Chondrocyte (in vitro differentiated cells): Measurements from ENCODE around the gene ATOH7. TPM values are rescaled to one million over a fixed set of nuclear protein-coding genes. Genes with fewer than 3 reads are reported as not detected.

ENCODE experiments used
- DNase-seq: peaks from one replicate; pipeline ENCODE4 v3.0.0; 2021; ENCODE audit warnings: mixed read lengths, low spot score
- H3K27ac Mint-ChIP-seq: one replicate; pipeline ENCODE4 v1.8.0; 2021; ENCODE audit warnings: mild to moderate bottlenecking, moderate library complexity, mixed read lengths; ENCODE audit not compliant: unreplicated experiment
- H3K27me3 Mint-ChIP-seq: 2 replicates; pipeline ENCODE4 v1.8.0; 2021; ENCODE audit warnings: low read depth, mixed read lengths
- H3K36me3 Mint-ChIP-seq: 2 replicates; pipeline ENCODE4 v1.8.0; 2021; ENCODE audit warnings: low read depth, mixed read lengths
- H3K4me1 Mint-ChIP-seq: 2 replicates; pipeline ENCODE4 v1.8.0; 2021; ENCODE audit warnings: low read depth, mild to moderate bottlenecking, mixed read lengths
- H3K4me3 Mint-ChIP-seq: one replicate; pipeline ENCODE4 v1.8.0; 2021; ENCODE audit warnings: mild to moderate bottlenecking, moderate library complexity, mixed read lengths; ENCODE audit not compliant: unreplicated experiment
- H3K9me3 Mint-ChIP-seq: 2 replicates; pipeline ENCODE4 v1.8.0; 2021; ENCODE audit warnings: low read depth, mixed read lengths
- total RNA-seq: library from RNA; stranded (reverse); gene quantifications from 3 replicates; pipeline ENCODE4 v1.2.1, GENCODE V29; 2021
- TF ChIP-seq, protein P1 (sequence below): fragments of 200-600 bp; sonication (generic); IDR thresholded peaks from 2 replicates; pipeline ENCODE4 v1.5.0; 2021; ENCODE audit warnings: antibody characterized with exemption, mild to moderate bottlenecking, moderate library complexity

ATOH7 gene
- total RNA-seq, 1 donor from 2014 or later: not detected

DNA sequence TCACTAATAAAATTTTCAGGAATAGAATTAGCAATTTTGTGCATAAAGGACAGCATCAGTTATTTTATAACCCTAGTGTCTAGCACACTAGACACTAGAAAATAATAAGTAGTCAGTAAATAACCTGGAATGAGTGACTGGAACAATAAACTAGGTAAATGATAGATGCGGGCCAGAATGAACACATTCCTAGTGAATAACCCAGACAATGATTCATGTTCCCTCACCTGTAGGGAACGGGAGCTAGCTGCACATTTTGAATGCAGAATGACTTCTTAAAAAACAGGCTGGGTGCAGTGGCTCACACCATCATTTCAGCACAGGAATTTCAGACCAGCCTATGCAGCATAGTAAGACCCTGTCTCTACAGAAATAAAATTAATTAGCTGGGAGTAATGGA, 3.2 kb upstream of the ATOH7 start:
- TF ChIP-seq, protein P1, sequence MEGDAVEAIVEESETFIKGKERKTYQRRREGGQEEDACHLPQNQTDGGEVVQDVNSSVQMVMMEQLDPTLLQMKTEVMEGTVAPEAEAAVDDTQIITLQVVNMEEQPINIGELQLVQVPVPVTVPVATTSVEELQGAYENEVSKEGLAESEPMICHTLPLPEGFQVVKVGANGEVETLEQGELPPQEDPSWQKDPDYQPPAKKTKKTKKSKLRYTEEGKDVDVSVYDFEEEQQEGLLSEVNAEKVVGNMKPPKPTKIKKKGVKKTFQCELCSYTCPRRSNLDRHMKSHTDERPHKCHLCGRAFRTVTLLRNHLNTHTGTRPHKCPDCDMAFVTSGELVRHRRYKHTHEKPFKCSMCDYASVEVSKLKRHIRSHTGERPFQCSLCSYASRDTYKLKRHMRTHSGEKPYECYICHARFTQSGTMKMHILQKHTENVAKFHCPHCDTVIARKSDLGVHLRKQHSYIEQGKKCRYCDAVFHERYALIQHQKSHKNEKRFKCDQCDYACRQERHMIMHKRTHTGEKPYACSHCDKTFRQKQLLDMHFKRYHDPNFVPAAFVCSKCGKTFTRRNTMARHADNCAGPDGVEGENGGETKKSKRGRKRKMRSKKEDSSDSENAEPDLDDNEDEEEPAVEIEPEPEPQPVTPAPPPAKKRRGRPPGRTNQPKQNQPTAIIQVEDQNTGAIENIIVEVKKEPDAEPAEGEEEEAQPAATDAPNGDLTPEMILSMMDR: no peak
- Mint-ChIP-seq H3K27ac (no peak overlapping the region), H3K27me3 (peaks cover 15% of the 10 kb centered on the region), H3K4me1 (peaks cover 13% of the 10 kb centered on the region), H3K9me3 (no peaks in the 10 kb centered on the region), H3K36me3 (no peaks in the 10 kb centered on the region), H3K4me3 (no peak overlapping the region)
- DNase-seq: no peak

DNA sequence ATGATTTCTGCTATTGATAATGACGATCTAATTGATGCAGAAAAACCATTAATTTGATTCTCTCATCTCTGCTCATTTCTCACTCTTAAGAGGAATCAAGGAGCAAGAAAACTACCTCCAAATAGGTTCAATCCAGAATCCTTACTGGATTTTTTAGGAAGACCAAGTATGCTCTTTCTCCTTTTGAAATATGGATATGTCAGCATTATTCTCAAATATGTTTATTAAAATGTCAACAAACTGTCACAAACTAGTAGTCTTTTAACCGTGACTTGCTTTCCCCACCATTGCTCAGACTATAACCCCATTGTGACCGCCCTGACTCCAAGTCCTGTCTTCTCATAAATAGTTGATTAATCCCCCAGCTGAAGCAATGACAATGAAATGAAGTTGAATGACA, 1.1 kb upstream of the ATOH7 start:
- no peaks in the 10 kb centered on the region for H3K36me3 Mint-ChIP-seq
- TF ChIP-seq, protein P1: no peak
- H3K27ac Mint-ChIP-seq: no peak overlapping the region
- peaks cover 10% of the 10 kb centered on the region for H3K4me1 Mint-ChIP-seq
- H3K9me3 Mint-ChIP-seq: no peaks in the 10 kb centered on the region
- peaks cover 20% of the 10 kb centered on the region for H3K27me3 Mint-ChIP-seq
- no peak overlapping the region for H3K4me3 Mint-ChIP-seq
- DNase-seq: no peak

DNA sequence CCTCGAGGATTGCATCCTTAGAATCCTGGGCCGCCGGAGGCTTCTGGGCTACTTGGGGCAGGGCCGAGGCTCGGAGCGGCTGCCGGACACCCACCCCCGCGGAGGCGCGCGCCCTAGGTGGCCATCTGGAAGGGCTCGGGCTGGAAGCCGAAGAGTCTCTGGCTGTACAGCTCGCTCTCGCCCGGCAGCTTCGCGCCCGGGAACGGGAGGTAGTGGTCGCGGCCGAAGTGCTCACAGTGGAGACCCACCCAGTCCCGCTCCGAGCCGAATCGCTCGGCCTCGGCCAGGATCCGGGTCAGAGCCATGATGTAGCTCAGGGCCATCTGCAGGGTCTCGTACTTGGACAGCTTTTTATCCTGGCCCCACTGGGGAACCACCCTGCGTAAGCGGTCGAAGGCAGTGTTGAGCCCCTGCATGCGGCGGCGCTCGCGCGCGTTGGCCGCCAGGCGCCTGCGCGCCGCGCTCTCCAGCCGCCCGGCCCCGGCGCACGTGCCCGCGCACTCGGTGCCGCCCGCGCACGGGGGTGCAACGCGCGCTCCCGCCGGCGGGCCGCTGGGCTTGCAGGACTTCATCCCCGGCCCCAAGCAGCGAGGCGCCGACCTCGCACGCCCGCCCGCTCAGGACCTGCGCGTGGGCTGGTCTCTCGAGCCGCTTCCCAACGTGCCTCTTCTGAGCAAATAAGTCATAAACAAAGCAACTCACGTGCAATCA, 652 bp downstream of the ATOH7 start:
- TF ChIP-seq, protein P1: peak; percentile 64
- DNase-seq: peak; percentile 89
- H3K4me1 Mint-ChIP-seq: peaks cover 10% of the 10 kb centered on the region
- H3K9me3 Mint-ChIP-seq: no peaks in the 10 kb centered on the region
- H3K27me3 Mint-ChIP-seq: peaks cover 20% of the 10 kb centered on the region
- H3K4me3 Mint-ChIP-seq: peak overlapping the region; percentile 85
- H3K36me3 Mint-ChIP-seq: no peaks in the 10 kb centered on the region
- H3K27ac Mint-ChIP-seq: peak overlapping the region; percentile 65

DNA sequence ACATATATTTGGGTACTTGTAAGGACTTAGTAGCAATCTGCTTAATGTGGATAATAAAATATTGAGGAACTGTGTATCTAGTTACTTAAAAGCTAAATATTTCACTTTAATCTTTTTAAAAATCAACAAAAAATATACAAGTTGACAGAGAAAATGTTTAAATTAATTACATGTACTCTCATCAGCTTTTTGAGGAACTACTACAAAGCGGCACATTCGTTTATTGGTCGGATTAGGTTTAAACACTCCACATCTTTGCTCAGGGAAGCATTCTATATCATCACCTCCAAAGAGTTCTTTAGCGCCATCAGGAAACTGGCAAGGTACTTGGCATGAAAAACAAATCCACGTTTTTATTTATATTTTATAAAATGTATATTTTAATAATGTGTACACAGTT, 1.6 kb downstream of the ATOH7 start:
- Mint-ChIP-seq H3K4me3 (no peak overlapping the region), H3K4me1 (peaks cover 10% of the 10 kb centered on the region), H3K9me3 (no peaks in the 10 kb centered on the region), H3K27me3 (peaks cover 20% of the 10 kb centered on the region), H3K36me3 (no peaks in the 10 kb centered on the region), H3K27ac (no peak overlapping the region)
- DNase-seq: no peak
- TF ChIP-seq, protein P1: no peak

DNA sequence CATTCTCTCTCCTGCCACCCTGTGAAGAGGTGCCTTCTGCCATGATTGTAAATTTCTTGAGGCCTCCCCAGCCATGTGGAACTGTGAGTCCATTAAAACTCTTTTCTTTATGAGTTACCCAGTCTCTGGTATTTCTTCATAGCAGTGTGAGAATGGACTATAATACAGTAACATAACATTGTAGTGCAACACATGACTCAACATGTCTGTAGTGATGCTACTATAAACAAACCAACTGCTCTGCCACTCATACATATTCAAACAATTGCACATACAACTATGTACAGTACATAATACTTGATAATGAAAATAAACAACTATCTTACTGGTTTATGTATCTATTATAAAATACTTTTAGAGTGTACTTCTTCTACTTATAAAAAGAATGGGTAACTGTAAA, 7.1 kb downstream of the ATOH7 start:
- no peak overlapping the region for H3K4me3 Mint-ChIP-seq
- H3K4me1 Mint-ChIP-seq: no peaks in the 10 kb centered on the region
- no peaks in the 10 kb centered on the region for H3K36me3 Mint-ChIP-seq
- TF ChIP-seq, protein P1: no peak
- H3K27ac Mint-ChIP-seq: no peak overlapping the region
- DNase-seq: no peak
- no peaks in the 10 kb centered on the region for H3K9me3 Mint-ChIP-seq
- peaks cover 6% of the 10 kb centered on the region for H3K27me3 Mint-ChIP-seq
